GM19324 (cell line): ENCODE data around the gene RPL7A.
"Not testable (repeated sequence)": the region's sequence is repeated elsewhere in the genome, so short reads cannot be mapped to it uniquely, and the experiment has no call there.

Experiments
- ATAC-seq: cut with Tn5 transposase; IDR thresholded peaks from one replicate; pipeline ENCODE4 v1.9.1; 2021; ENCODE audit warnings: mild to moderate bottlenecking, moderate library complexity; ENCODE audit not compliant: unreplicated experiment, low FRiP score

The RPL7A gene

DNA sequence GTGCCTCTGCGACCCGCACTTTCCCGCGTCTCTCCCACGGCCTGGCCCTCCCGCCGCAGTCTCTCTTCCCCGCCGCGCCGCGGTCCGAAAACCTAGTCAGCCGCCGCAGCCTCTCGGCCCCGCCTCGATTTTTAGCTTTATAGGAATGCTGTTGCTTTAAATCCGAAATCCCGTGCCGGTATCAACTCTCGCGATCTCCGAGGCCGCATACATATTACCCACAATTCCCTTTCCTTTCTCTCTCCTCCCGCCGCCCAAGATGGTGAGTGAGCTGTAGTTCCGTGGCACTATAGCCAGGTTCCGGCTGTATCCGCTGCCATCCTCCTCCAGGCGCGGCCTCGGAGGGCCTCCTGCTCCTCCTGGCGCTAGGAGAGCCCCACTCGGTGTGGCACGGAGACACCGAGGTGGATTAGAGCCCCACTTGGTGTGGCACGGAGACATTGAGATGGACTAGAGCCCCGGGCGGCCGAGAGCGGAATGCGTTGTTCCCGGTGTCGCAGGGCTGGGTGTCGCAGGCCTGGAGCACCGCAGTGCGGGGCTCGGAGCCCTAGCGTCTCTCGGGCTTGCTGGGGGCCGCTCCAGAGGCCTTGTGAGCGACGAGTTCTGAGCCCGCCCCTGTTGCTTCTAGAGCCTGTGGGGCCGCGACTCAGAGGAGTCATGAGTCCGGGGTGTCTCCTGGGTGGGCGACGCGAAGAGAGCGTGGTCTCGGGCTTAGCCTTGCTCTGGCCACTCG lies at the start of gene RPL7A, which contains the start of gene MED22:
TSS of gene RPL7A (plus strand) at position 234 of the 733 bp plus-strand sequence. CDS start at position 260, 26 bp downstream.
TSS of gene MED22 (minus strand) at position 147 of the 733 bp plus-strand sequence. CDS start 1,469 bp downstream, outside the sequence.
- ATAC-seq, result peak; percentile 82

DNA sequence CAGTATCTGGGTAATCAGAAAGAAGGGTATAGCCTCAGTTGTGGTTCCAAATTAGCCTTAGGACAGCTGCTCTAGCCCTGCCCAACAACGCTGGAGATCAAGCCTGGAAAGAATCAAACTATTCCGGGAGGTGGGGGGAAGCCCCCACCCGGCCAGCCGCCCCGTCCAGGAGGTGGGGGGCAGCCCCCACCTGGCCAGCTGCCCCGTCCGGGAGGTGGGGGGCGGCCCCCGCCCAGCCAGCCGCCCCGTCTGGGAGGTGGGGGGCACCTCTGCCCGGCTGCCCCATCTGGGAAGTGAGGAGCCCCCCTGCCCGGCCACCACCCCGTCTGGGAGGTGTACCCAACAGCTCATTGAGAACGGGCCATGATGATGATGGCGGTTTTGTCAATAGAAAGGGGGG lies 48.0 kb upstream of the RPL7A start:
- not testable (repeated sequence) for ATAC-seq

GRCh38 chr9:133301253-133302230 lies 46.5 kb upstream of the RPL7A start:
- no peak for ATAC-seq

DNA sequence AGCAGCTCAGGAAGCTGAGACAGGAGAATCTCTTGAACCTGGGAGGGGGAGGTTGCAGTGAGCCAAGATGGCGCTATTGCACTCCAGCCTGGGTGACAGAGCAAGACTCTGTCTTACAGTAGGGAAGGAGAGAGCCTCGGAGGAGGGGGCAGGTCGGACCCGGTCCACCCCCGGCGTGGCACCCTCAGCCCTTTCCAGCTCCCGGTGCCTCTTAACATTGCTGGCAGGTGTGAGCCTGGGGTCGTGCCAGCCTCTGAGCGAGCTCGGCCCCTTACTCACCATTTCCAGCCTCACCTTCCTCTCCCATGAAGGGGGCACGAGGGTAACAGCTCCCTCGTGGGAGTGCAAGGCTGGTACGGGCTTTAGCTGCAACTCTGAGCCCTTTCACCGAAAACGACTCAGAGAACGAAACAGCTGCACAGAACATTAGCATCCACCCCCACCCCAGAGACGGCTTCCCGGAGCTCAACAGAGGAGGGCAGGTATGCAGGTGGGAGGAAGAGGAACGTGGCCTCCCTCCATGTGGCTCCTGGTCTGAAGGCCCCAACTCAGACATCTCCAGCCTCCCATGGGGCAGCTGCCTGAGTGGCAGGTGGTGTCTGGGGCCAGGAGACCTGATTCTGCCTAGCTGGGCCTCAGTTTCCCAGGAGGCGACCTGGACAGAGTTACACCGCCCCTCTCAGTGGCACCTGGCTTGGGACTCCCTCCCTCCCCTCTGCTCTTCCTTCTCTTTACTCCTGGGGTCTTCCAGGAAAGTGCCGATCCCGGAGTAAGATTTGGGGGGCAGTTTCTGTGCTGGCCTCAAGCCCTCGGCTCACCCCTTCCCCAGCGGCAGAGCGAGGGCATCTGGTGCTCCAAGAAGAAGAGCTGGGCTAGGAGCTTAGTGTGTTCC lies 44.5 kb upstream of the RPL7A start:
- no peak for ATAC-seq

DNA sequence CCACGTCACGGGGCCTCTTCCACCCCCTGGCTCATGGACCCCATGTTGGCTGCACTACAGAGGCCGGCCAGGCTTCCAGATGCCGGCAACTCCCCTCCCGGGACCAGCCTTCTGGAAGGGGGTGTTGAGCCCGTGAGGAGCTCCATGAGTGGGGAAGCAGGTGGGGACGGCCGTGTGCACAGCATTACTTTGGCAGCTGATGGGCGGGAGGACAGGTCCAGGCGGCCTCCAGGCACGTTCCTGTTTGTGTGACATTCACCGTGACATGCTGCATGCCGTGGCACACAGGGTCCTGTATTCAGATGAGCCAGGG lies 43.9 kb upstream of the RPL7A start:
- no peak for ATAC-seq

DNA sequence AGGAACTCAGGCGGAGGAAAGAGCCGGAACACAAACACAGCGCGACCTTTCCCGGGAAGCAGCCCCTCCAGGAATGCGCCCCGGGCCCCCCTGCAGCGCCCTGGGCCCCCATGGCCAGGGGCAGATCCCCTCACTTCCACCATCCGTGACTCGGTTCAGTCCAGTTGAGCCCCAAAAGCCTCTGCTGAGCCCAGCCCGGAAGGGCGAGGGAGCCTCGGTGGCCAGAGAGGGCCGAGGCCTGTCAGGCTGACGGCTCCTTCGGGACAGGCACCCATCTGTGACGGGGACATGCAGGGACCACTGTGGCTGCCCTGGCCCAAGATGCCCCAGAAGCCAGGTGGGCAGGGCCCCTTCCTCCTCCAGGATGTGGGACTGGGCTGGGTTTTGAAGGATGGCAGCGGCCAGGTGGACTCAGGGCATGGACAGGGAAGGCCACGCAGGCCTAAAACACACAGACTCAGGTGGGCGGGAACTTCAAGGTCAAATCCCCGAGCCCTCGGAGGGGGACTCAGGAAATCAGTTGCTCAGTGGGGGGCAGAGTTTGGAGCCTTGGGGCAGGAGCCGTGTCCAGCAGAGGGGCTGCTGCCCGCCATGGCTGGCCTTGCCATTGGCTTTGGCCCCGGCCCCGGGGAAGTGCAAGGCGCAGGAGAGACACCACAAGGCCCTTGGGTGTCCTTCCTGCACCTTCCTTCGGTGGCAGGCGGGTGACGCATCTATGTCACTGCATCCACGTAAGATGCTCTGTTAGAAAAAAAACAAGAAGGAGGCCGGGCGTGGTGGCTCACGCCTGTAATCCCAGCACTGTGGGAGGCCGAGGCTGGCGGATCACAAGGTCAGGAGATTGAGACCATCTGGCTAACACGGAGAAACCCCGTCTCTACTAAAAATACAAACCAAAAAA lies 43.3 kb upstream of the RPL7A start:
- no peak for ATAC-seq

- ATAC-seq, result no peak
Observed at GRCh38 chr9:133305731-133306130, 42.3 kb upstream of the RPL7A start.

- ATAC-seq, result no peak
Observed at GRCh38 chr9:133306242-133307204, 41.5 kb upstream of the RPL7A start.

DNA sequence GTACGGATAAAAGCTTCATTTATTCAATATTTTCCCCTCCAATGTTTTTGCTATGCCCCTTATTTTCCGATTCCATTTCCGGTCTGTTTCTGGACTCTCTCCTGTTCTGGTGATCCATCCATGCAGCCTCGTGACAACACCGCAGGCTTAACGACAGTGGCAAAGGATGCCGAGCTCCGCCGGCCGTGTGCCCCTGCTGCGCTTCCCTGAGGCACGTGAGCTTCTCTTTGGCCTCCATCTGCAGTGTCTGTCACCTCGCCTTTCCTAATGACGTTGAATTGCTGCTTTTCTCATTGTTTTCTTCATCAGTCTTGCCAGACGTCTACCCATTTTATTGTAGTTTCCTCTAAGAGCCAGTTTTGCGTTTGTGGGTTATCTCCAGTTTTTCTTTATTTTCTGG lies 40.7 kb upstream of the RPL7A start:
- no peak for ATAC-seq

GRCh38 chr9:133309608-133310007 lies 38.4 kb upstream of the RPL7A start:
- ATAC-seq, result no peak

- no peak for ATAC-seq
Observed at GRCh38 chr9:133315997-133316396, 32.0 kb upstream of the RPL7A start.

GRCh38 chr9:133317551-133317950 lies 30.5 kb upstream of the RPL7A start:
- not testable (repeated sequence) for ATAC-seq

GRCh38 chr9:133320421-133320881 lies 27.6 kb upstream of the RPL7A start:
- no peak for ATAC-seq

DNA sequence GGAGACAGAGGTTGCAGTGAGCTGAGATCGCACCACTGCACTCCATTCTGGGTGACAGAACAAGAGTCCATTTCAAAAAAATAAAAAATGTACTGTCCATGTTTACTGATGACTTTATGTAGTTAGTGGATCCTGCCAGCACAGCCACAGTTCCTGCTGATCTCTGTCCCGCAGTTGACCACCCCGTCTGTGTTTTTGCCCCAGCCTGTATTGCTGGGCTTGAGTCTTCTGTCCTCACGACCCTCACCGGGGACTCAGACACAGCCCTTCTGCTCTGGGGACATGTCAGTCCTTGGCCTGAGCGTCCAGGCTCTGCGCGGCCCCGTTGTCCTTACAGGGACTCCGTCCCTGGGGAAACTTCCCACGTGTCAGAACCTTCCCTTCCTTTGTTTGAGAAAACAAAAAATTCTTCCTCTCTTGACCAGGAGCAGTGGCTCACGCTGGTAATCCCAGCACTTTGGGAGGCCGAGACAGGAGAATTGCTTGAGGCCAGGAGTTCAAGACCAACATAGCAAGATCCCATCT lies 26.5 kb upstream of the RPL7A start:
- no peak for ATAC-seq

GRCh38 chr9:133322701-133323100 lies 25.3 kb upstream of the RPL7A start:
- no peak for ATAC-seq

GRCh38 chr9:133323211-133323610 lies 24.8 kb upstream of the RPL7A start:
- ATAC-seq, result no peak

GRCh38 chr9:133323991-133324703 lies 23.9 kb upstream of the RPL7A start:
- no peak for ATAC-seq
